SJCRH30 (cell line): ENCODE data around the gene TAOK1. TPM values are rescaled to one million over a fixed set of nuclear protein-coding genes. Genes with fewer than 3 reads are reported as not detected.

Experiments used
- DNase-seq, 2 experiments: peaks; one replicate each; pipeline ENCODE4 v3.0.0-alpha.2; 2015 to 2020
- H3K27ac ChIP-seq: fragments of 250-450 bp; sonication (Bioruptor Pico); 2 replicates; pipeline ENCODE4 v1.5.1; 2020; ENCODE audit warnings: mild to moderate bottlenecking, moderate library complexity
- H3K27me3 ChIP-seq: fragments of 250-450 bp; sonication (Bioruptor Pico); 2 replicates; pipeline ENCODE4 v1.5.1; 2020; ENCODE audit warnings: mild to moderate bottlenecking, moderate library complexity
- H3K36me3 ChIP-seq: fragments of 250-450 bp; sonication (Bioruptor Pico); 2 replicates; pipeline ENCODE4 v1.5.1; 2020; ENCODE audit warnings: mild to moderate bottlenecking, moderate library complexity
- H3K4me1 ChIP-seq: fragments of 250-450 bp; sonication (Bioruptor Pico); 2 replicates; pipeline ENCODE4 v1.5.1; 2020; ENCODE audit warnings: mild to moderate bottlenecking, moderate library complexity
- H3K4me3 ChIP-seq: fragments of 250-450 bp; sonication (Bioruptor Pico); 2 replicates; pipeline ENCODE4 v1.5.1; 2020; ENCODE audit warnings: mild to moderate bottlenecking, moderate library complexity
- H3K9me3 ChIP-seq: fragments of 250-450 bp; sonication (Bioruptor Pico); replicated peaks from 2 replicates; pipeline ENCODE4 v1.5.1; 2020; ENCODE audit warnings: mild to moderate bottlenecking, moderate library complexity
- total RNA-seq: library from RNA; depleted of rRNA; stranded (reverse); fragments of >200 nt; shearing (Covaris generic); gene quantifications from 2 replicates; pipeline ENCODE4 v1.2.3, GENCODE V29; 2014

TAOK1 gene
- total RNA-seq, 1 experiment from 2014 or later = 66.3 TPM

DNA sequence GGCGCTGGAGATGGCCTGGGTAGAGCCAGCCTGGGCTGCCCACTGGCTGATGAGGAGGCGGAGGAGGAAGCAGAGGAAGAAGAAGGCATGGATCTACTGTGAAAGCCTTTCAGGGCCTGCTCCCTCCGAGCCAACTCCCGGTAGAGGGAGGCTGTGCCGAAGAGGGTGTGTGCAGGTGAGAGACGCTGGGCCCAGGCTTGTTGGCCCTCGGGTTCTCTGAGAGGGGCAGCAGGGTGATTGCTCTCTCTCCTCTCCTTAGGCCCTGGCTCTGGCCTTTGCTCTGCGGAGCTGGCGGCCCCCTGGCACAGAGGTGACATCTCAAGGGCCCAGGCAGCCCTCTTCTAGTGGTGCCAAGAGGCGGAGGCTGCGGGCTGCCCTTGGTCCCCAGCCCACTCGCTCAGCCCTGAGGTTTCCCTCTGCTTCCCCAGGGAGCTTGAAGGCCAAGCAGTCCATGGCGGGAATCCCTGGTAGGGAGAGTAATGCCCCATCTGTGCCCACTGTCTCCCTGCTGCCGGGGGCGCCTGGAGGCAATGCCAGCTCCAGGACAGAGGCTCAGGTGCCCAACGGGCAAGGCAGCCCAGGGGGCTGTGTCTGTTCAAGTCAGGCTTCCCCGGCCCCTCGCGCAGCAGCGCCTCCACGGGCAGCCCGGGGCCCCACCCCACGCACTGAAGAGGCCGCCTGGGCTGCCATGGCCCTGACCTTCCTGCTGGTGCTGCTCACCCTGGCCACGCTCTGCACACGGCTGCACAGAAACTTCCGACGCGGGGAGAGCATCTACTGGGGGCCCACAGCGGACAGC lies 181.9 kb downstream of the TAOK1 start:
- Histone ChIP-seq H3K4me3 (no peak overlapping the region), H3K4me1 (no peaks in the 10 kb centered on the region), H3K27me3 (no peaks in the 10 kb centered on the region), H3K27ac (no peak overlapping the region), H3K36me3 (peaks cover 18% of the 10 kb centered on the region), H3K9me3 (no peaks in the 10 kb centered on the region)
- no peak for DNase-seq

- Histone ChIP-seq H3K4me1 (no peaks in the 10 kb centered on the region), H3K27me3 (no peaks in the 10 kb centered on the region), H3K36me3 (peaks cover 19% of the 10 kb centered on the region), H3K27ac (no peak overlapping the region), H3K9me3 (no peaks in the 10 kb centered on the region), H3K4me3 (no peak overlapping the region)
- no peak for DNase-seq
Observed at GRCh38 chr17:29572691-29573557, 182.8 kb downstream of the TAOK1 start.

- H3K27me3 ChIP-seq = no peaks in the 10 kb centered on the region
- no peaks in the 10 kb centered on the region for H3K4me1 ChIP-seq
- H3K4me3 ChIP-seq = no peak overlapping the region
- H3K36me3 ChIP-seq = peaks cover 19% of the 10 kb centered on the region
- no peak overlapping the region for H3K27ac ChIP-seq
- no peak for DNase-seq
- no peaks in the 10 kb centered on the region for H3K9me3 ChIP-seq
Observed at GRCh38 chr17:29573558-29573869, 183.4 kb downstream of the TAOK1 start.

GRCh38 chr17:29573871-29574731 lies 183.9 kb downstream of the TAOK1 start:
- no peaks in the 10 kb centered on the region for H3K9me3 ChIP-seq
- no peaks in the 10 kb centered on the region for H3K27me3 ChIP-seq
- peaks cover 19% of the 10 kb centered on the region for H3K36me3 ChIP-seq
- no peak overlapping the region for H3K4me3 ChIP-seq
- no peak overlapping the region for H3K27ac ChIP-seq
- no peaks in the 10 kb centered on the region for H3K4me1 ChIP-seq
- no peak for DNase-seq

DNA sequence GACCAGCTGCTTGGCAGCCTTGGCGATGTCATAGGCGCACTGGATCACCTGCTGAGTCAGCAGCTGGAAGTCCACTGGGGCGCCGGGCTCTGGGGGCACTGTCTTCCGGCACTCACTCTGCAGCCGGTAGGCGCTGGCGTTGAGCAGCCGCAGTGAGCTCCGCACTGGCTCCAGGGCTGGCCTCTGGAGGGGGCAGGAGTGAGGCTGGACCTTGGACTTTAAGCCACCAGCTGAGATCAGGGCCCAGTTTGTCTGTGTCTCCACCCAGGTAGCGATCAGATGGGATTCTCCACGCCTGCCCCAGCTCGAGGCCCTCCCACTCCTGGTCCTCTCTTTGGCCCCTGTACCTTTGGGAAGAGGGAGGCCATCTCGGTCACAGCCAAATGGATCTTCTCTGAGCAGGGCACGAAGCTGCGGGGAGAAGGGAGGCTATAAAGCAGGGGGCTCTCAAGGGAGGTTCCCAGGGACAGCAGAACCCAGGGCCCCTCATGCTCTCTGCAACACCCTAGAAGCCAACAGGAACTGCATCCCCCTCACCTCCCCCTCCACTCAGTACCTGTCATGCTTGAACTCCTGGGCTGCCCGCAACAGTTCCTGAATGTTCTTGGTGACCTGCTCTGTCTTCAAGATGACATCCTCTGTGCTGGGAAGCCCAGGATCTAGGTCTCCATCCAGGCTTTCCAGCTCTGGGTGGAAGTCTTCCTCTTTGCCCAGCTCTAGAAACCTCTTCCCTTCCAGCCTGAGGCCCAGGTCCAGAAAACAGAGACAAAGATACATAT lies 184.8 kb downstream of the TAOK1 start:
- Histone ChIP-seq H3K9me3 (no peaks in the 10 kb centered on the region), H3K27me3 (no peaks in the 10 kb centered on the region), H3K36me3 (peaks cover 19% of the 10 kb centered on the region), H3K4me3 (no peak overlapping the region), H3K4me1 (no peaks in the 10 kb centered on the region), H3K27ac (no peak overlapping the region)
- no peak for DNase-seq

DNA sequence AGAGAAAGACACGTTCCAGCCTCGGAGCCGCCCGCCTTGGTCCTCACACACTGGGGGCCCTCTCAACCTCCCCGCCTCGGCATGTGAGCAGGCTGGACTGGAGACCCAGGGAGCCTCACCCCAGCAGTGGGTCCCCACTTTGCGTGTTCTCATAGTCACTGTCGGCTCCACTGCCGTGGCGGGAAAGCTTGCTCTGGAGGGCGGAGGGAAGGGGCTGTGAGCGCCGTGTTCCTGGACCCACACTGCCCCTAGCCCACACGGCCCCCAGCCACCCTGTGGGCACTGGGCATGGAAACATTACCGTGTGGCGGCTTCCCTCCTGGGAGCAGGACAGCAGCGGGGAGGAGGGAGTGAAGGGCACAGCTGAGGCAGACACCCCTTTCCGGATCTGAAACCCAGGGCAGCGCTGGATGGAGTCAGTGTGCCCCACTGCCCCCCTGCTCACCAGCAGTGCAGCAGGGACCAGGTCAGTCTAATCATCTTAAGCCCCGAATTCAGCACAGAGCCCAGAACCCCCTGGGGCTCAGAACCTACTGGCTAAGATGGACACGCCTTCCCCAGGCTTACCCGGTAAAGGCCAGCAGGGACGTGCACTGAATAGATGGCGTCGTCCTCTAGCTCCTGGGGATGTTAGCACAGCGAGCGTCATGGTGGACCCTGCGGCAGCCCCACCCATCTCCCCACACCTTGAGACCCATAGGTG lies 185.5 kb downstream of the TAOK1 start:
- H3K27me3 ChIP-seq = no peaks in the 10 kb centered on the region
- no peak for DNase-seq
- H3K9me3 ChIP-seq = no peaks in the 10 kb centered on the region
- H3K4me3 ChIP-seq = no peak overlapping the region
- peaks cover 19% of the 10 kb centered on the region for H3K36me3 ChIP-seq
- H3K27ac ChIP-seq = no peak overlapping the region
- H3K4me1 ChIP-seq = no peaks in the 10 kb centered on the region

- Histone ChIP-seq H3K9me3 (no peaks in the 10 kb centered on the region), H3K27me3 (no peaks in the 10 kb centered on the region), H3K4me1 (no peaks in the 10 kb centered on the region), H3K4me3 (no peak overlapping the region), H3K36me3 (peaks cover 21% of the 10 kb centered on the region), H3K27ac (no peak overlapping the region)
- DNase-seq = no peak
Observed at GRCh38 chr17:29576214-29577000, 186.2 kb downstream of the TAOK1 start.

- no peak for DNase-seq
- H3K9me3 ChIP-seq = no peaks in the 10 kb centered on the region
- no peak overlapping the region for H3K27ac ChIP-seq
- H3K27me3 ChIP-seq = no peaks in the 10 kb centered on the region
- peaks cover 21% of the 10 kb centered on the region for H3K36me3 ChIP-seq
- no peaks in the 10 kb centered on the region for H3K4me1 ChIP-seq
- H3K4me3 ChIP-seq = no peak overlapping the region
Observed at GRCh38 chr17:29577001-29577370, 186.8 kb downstream of the TAOK1 start.

GRCh38 chr17:29577385-29578211 lies 187.4 kb downstream of the TAOK1 start:
- no peaks in the 10 kb centered on the region for H3K27me3 ChIP-seq
- no peak overlapping the region for H3K27ac ChIP-seq
- H3K9me3 ChIP-seq = no peaks in the 10 kb centered on the region
- H3K4me1 ChIP-seq = no peaks in the 10 kb centered on the region
- DNase-seq = no peak
- no peak overlapping the region for H3K4me3 ChIP-seq
- peaks cover 26% of the 10 kb centered on the region for H3K36me3 ChIP-seq

DNA sequence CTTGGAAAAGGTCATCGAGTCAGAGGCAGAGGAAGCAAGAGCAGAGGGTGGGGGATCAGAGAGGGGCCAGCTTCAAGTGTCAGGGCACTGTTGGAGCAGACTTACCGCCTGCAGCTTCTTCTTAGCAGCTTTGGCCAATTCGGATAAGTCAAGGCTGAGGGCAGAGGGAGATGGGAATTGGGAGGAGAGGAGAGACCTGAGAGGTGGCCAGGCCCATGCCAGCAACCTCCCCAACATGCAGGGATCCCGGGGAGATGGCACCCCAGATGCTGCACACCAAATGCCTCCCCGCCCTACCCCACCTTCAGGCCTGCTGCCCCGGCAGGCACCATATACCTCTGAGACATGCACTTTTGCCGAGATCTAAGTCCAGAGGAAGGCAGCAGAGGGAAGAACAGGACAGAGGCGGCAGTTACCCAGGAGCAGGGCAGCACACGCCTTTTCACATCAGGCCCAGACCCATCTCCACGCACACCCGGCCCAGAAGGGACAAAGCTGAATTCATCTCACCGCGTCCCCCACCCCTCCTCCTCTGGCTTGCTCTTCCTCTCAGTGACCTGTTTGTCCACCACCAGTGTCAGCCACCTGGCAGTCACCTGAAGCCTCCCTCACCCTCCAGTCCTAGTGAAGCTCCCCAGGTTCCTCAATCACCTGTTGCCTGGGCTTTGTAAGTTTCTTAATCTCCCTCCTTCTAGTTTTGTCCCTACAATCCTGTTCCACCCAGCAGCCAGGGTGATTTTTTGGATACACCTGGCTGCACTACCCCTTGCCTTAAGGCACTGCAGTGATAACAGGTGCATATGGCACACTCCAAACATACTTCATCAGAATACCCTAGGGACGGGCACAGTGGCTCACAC lies 188.7 kb downstream of the TAOK1 start:
- H3K9me3 ChIP-seq = no peaks in the 10 kb centered on the region
- no peak overlapping the region for H3K4me3 ChIP-seq
- H3K27ac ChIP-seq = no peak overlapping the region
- no peak for DNase-seq
- no peaks in the 10 kb centered on the region for H3K27me3 ChIP-seq
- no peaks in the 10 kb centered on the region for H3K4me1 ChIP-seq
- H3K36me3 ChIP-seq = peaks cover 21% of the 10 kb centered on the region

DNA sequence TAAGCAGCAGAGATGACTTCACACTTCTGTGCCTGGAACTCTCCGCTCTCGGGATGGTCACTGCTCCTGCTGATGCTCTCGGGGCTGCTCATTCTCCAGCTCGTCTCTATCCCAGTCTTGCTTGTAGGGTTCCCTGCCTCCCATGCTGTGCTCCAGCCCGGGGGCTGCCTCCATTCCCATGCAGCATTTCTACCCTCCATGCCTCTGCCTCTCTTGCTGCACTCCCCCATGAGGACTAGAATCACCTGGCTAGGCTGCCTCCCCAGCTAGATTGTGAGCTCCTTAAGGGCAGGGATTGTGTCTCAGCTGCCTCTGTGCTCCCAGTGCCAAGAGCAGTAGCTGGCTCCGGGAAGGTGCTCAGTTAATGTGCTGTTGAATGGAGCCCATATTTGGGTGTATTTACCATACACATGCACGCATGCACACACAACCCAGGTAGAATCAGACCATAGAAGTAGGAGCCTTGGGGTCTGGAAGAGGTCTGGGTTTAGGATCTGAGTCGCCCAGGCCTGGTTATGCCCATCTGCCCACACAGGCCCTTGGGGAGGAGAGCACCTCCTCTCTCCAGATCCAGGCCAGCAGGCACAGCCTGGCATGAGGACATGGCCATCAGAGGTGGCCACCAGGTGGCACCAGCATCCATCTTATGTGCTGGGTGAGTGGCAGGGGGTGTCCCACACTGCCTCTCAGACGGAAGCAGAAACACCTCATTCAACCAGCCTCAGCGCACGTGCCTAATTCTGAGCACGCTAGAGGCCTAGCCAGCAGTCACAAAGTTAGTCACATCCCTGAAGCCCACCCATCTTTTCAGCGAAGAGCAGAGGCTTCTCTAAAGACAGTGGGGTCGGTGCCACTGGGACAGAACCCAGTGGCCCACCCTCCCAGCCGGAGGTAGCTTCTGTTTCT lies 190.0 kb downstream of the TAOK1 start:
- Histone ChIP-seq H3K27ac (no peak overlapping the region), H3K4me3 (no peak overlapping the region), H3K27me3 (no peaks in the 10 kb centered on the region), H3K9me3 (no peaks in the 10 kb centered on the region), H3K4me1 (peaks cover 8% of the 10 kb centered on the region), H3K36me3 (peaks cover 15% of the 10 kb centered on the region; the same call in 1 of the 2 replicates)
- peak; percentile 77 to 86 for DNase-seq
